GM21619 (cell line): ENCODE measurements around the gene MBP.

ENCODE experiments used
- ATAC-seq: cut with Tn5 transposase; IDR thresholded peaks from one replicate; pipeline ENCODE4 v1.9.1; 2021; ENCODE audit not compliant: unreplicated experiment

MBP gene

DNA sequence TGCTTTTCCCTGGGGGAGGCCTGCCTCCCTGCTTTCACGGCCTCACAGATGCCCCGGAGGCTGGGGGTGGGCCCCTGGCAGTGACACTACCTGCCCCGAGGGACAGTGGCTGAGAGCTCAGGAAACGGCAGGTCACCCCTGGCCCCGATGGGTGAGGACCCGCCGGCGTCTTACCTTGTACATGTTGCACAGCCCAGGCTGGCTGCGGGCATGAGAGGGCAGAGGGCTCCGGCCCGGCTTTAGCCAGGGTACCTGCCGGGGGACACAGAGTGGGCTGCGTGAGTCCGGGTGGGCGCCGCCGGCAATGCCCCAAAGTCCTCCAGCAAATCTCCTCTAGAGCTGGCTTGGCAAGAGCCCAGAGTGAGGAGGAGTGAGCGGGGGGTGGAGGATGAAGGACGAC is 122.9 kb downstream of the MBP start:
- no peak for ATAC-seq

DNA sequence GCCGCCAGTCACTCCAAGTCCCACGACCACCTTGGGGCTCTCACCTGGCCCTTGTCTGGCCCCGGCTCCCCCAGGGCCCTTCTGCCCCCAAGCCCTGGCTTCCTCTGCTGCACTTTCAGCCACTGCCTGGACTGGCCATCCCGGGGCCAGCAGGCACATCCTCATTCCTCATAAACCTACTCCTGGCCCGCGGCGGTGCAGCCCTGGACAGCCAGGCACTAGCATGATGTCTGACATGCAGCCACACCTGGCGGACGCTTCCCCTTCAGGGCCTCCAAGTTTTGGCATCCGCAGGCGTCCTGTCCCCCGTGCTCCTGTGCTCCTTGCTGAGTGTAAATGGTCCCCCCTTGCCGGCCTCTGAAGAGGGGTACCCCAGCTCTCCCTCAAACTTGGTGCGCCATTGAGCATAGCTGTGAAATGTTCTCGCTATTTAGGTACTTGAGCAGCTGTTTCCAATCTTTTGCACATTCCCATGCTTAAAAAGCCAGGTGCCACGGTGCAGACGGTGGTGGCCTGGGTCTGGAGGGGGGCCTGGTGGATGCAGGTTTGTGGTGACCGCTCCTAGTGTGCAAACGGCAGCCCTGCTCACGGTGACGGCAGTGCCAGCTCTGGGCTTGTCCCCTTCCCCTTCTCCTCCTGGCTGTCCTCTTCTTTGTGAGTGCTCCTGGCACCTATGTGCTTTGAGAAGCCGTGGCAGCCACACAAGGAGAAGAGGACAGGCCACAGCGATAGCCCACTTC is 123.8 kb downstream of the MBP start:
- ATAC-seq: no peak

DNA sequence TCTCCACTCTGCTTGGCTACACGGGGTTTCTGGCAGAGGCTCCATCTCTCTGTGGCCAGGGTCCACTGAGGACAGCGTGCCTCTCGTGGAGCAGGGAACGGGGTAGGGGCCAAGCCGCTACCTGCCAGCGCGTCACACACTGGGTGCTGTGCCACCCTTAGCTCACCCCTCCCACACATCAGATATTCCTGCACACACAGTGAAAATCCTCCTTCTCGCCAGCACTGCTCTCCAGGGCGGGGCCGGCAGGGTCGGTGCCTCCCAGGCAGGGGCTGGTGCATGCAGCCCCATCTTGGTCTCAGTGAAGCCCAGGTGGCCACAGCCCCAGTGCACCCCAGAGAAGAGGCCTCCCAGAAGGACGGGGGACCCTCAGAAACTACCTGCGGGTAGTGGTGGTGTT is 124.6 kb downstream of the MBP start:
- no peak for ATAC-seq

DNA sequence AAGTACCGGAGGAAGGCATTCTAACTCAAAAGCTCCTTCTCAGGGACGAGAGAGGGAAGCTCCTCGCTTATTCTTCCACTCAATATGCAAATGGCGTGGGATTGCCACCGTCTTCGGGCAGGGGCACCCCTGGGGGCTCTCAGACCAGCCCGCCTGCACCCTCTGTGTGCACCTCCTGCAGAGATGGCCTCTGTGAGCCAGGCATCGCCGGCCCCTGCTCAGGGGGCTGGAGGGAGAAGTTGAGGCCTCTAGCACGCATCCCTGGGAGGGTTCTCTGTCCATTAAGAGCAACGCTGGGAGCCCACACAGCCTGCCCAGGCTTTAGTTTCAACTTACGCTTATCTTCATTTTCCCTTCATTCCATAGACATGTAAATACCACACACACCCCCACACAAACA is 125.3 kb downstream of the MBP start:
- no peak for ATAC-seq

DNA sequence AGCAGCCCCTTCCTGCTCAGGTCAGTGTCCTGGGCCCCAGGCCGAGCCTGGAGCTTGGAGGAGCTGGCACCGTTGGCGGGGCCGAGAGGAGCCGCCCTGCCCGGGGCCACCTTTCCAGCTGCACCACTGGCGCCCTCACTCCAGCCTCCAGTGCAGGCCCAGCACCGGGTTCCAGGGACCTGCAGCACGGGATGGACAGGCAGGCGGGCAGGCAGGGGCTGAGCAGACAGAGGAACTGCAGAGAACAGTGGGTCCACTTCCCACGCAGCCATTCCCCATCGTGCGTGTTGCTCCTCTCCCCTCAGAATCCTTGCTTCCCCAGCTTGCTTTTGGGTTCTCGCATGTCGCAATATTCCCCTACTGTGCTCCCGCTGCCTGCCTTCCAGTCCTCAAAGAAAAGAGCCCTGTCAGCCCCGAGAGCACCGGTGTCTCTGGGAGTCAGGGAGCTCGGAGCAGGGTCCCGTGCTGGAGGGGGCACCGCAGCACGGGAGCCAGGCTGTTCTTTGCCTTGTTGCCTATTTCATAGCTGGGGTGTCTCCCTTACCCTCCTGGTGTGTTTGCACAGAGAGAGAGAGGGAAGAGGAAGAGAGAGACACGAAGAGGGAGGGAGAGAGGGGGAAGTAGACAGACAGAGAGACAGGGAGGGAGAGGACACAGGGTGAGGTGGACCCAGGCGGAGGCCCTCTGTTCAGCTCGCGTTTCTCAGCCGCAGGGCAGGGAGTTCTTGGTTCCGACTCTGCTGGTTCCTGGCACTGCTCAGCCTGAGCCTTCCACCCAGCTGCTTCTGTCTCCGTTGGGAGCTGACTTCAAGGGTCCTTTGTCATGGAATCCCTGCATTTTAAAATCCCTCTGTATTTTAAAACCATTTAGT is 126.0 kb downstream of the MBP start:
- no peak for ATAC-seq

DNA sequence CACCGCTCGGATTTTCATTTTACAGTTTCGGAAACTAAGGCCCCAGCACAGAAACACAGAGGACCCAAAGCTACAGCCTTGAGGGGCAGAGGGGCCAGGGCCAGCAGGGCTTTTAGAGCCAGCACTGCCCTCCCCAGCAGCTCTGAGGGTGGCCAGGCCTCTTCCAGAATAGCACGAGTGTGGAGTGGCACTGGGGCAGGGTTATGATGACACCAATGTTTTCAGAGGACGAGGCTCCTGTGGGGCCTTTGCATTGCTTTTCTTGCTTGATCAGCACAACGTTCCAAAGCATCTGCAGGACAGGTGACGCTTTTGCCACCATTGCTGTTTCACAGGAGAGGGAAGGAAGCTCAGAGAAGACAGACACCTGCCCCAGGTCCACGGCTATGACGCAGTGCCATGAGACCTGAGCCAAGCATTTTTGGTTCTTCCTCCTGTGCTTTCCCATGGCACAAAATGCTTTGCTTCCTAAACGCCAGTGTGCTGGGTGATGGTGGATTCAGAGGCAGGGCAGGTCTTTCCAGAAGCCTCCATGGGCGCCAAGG is 126.9 kb downstream of the MBP start:
- no peak for ATAC-seq

DNA sequence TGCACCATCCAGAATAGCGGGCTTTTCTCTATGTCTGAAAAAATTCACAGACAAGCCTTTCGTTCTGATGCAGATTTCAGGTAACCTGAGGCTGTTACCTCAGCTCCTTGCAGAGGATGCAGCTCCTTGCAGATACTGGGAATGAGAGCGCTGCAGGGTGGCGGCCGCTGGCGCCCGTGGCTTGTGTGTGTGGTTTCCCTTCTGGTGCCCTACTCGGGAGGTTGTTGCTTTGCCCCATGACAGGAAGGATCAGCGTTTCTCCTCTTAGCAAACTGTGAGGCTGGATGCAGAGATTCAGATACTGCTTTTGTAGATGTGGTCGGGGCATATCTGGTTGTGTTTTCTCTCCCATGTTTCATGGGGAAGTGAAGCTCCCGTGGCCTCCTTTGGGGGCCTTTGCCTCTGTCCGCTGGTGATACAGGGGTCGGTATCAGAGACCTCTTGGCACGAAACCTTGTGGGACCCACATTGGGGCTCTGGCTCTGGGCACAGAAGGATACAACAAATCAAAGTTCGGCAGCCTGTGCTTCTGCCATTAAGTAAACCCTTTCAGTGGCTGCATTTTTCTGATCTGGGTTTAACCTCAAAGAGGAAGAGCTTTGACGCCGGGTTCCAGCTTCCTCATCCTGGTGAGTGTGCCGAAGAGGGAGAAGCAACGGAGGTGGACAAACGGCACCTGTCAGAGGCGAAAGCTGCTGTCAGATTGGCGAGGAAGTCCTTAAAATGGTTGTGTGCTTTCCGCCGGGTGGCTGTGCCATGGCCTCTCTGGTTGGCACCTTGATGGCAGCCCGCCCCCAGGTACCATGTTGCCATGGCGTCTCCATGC is 127.8 kb downstream of the MBP start:
- ATAC-seq: no peak

DNA sequence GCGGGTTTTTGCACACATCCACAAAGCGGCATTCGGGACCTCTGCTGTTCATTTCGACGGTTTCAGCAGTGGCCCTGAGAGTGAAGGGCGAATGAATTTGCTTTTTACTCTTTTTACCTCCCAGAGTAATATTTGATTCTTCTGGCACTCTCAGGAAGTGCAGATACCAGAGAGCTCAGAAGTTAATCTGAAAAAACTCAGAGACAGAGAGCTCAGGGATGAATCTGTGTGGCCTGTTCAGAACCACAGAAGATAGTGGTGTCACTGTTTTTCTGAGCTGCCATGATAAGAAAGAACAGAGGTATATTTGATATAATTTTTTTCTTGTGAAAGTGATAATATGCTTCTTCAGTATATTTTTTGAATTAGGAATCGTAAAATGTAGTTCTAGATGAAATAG is 129.3 kb downstream of the MBP start:
- no peak for ATAC-seq

DNA sequence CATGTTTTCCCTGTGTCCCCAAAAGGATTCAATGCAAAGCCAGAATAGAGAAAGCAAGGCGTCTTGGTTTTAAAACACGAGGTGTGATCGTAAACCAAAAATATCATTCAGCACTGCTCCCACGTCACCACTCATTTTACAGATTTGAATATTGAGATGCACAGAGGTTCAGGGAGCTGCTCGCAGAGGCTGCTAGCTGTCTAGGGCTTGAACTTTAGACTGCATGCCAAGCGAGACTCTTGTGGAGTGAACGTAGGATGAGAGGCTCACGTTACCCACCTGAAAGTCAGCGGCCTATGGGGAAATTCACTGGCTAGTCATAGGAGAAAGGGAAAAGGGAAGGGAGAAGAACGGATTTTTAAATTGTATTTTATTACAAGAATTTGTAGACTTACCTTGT is 130.1 kb downstream of the MBP start:
- no peak for ATAC-seq

DNA sequence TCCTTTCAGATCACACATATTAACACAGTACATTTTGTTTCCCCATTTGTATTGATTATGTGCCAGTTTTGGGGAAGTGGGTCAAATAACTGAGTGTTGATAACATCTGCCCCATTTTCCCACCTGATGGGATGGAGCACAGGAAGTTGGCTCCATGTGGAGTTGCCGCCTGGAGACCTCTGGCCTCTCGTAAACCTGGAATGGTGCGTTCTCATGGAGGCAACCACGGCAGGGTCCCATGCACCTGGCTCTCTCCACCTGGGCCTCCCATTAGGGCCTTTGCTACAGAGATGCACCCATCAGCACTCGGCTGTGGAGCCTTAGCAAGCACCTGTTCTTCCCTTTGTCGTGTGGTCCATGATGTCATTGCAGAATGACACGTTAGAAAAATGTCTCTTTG is 130.6 kb downstream of the MBP start:
- ATAC-seq: no peak

DNA sequence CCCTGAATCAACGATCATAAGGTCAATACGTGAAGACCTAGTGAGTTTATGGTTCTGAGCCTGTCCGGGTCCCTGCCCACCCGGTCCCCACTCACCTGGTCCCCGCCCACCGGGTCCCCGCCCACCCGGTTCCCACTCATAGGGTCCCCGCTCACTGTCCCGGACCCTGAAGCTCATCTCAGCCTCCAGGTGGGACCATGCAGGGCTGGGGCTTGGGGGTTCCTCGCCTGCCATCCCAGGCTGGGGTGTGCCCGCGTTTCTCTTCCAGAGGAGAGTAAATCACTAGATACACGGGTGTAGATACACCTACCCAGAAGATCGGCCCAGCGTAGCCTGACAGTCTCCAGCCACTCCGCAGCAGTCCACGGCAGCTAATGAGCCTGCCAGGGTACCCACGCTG is 131.5 kb downstream of the MBP start:
- ATAC-seq: no peak

DNA sequence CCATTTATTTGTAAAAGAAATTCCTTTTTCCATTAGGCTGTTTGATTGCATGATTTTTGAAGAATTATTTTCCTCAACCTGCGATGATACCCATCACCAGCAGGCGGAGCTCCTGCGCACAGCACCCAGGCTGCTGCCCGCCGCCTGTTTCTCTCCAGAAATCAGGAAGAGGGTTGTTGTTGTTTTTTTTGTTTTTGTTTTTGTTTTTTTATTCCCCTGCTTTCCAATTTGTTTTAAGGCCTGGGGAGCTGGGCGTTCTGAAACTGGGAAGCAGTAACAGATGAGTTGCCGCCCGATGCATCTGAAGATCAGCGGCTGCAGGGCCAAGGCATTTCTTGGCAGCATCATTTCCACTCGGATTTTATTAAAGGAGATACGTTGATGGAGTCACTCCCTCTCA is 132.1 kb downstream of the MBP start:
- ATAC-seq: no peak

DNA sequence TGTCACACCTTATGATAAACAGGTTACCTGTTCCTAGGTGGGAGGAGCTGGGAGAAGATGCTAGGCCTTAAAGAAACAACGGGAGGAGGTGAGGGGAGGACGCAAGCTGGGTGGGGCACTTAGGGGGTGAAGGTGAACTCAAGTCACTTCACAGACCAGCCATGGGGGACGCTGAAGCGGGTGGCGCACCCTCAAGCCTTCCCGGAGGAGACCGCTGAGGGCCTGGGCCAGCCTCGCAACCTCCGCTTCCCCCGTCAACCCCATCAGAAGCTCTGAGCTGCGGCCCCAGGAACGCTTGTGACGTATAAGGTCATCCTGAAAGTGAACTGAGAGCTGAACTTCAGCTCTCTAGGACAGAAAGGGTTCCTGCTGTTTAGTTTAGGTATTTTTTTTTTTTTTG is 133.5 kb downstream of the MBP start:
- ATAC-seq: no peak

DNA sequence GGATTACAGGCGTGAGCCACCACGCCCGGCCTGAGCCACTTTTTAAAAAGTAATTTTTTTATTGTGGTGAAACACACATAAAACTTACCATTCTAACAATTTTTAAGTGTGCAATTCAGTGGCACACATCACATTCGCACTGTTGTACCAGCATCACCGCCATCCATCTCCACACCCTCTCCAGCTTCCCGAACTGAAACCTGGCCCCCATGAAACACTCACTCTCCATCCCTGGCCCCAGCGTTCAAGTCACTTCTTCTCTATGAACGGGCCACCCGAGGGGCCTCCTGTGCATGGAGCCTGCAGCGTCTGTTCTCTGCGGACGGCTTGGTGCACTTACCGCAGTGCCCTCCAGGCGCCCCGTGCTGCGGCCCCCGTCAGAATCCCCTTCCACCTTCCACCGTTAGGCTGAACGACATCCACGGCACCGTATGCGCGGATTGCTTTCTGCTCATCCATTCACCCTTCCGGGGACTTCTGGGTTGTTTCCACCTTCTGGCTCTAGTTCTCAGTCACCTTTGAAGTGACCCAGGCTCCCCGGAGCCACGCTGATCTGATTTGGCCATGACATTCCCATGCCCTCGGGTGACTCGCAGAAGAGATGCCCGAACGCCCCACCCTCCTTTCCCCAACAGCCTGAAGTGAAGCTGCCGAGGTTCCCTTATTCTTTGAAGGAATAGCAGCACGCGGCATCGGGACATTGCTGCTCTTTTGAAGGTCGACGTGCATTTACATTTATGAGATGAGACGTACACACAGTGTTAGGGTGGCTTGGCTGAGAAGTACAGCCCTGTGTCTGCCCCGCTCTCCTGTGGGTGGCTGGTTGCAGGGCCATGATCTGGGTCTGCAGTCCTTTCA is 134.4 kb downstream of the MBP start:
- no peak for ATAC-seq

DNA sequence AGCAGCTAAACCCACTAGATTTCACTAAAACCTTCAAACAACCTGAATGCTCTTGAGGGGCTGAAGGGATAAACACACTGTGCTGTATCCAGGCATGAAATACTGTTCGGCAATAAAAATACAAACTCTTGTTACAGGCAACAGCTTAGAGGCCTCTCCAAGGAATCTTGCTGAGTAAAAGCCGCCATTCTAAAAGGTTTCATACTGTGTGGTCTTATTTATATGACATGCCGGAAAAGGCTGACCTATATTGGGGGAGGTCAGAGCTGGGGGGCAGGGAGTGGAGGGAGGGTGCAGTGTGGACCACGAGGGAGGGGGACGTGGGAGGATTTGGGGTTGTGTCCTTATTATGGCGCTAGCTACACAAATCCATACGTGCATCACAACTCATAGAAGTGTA is 136.2 kb downstream of the MBP start:
- ATAC-seq: no peak

DNA sequence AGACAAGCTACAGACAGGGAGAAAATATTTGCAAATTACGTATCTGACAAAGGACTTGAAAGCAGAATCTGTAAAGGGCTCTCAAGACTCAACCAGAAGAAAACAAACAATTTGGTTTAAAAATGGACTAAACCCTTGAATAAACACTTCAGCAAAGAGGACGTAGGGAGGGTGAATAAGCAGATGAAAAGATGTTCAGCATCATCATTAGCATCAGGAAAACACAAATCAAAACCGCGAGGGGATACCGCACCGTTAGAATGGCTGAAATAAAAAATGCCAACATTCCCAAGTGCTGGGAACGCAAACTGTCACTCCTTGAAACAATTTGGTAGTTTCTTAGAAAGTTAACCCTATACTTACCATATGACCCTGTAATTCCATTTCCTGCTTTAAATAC is 136.7 kb downstream of the MBP start:
- no peak for ATAC-seq

DNA sequence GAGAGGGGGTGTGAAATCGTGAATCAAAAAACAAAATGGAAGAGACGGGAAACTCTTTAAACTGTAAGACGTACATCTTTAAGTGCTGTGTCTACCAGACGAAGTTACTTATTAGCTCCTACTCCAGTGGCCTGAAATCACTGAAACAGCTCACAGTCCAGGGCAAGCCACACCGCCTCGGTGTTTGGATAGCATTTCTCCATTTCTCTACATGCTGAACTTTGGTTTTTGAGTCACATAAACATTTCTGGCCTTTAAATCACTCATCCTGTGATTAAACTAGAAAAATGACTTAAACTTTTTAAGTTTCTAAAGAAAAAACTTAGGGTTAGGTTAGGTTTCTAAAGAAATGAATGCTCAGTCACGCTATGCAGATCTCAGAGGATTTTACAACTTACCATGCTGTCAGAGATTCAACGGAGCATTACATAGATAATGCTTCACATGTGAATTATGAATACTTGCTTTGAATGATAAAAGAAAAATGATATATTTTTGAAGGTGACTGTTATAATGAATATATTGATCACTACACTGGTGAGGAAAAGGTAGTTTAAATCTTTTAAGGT is 138.4 kb downstream of the MBP start:
- no peak for ATAC-seq

DNA sequence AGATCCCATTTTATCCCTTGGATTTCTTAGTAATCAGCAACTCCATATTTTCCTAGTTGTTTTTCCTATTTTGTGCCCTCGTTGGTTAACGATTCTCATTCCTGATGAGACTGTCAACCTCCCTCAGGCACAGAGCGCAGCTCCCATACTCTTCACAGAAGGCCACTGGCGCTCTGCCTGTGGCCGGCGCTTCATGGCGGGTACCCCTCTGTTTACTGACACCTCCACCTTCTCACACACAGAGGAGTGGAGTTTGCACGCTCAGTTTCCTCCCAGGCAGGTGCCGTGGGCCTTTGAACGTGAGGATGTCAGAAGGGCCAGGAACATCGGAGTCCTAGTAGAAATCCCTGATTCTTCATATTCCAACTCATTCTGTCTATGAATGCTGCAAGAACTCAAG is 139.0 kb downstream of the MBP start:
- ATAC-seq: no peak

DNA sequence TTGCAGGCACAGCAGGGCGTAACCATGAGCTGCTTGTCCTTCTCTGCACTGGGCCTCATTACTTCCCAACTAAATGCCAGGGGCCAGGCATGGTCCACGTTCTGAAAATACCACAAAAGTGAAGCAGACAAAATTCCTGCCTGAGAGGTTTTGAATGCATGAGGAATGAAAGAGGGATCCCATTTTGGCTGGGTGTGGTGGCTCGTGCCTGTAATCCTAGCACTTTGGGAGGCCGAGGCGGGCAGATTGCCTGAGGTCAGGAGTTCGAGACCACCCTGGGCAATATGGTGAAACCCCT is 139.5 kb downstream of the MBP start:
- ATAC-seq: no peak
